AG09309 (cell line): ENCODE results near the gene PBX2.

Experiments
- DNase-seq: peaks from one replicate; pipeline ENCODE4 v3.0.0-alpha.2; 2010; ENCODE audit warnings: low read depth
- H3K4me3 ChIP-seq: 2 replicates; pipeline ENCODE4 v1.5.1; 2011; ENCODE audit warnings: mild to moderate bottlenecking, low read depth, low read length, moderate library complexity; ENCODE audit not compliant: control insufficient read depth
- CTCF ChIP-seq: IDR thresholded peaks from 2 replicates; pipeline ENCODE4 v1.5.1; 2011; ENCODE audit warnings: mild to moderate bottlenecking, low read depth, low read length, inconsistent platforms; ENCODE audit not compliant: insufficient read depth, control insufficient read depth; ENCODE audit errors: missing control alignments

Gene PBX2

DNA sequence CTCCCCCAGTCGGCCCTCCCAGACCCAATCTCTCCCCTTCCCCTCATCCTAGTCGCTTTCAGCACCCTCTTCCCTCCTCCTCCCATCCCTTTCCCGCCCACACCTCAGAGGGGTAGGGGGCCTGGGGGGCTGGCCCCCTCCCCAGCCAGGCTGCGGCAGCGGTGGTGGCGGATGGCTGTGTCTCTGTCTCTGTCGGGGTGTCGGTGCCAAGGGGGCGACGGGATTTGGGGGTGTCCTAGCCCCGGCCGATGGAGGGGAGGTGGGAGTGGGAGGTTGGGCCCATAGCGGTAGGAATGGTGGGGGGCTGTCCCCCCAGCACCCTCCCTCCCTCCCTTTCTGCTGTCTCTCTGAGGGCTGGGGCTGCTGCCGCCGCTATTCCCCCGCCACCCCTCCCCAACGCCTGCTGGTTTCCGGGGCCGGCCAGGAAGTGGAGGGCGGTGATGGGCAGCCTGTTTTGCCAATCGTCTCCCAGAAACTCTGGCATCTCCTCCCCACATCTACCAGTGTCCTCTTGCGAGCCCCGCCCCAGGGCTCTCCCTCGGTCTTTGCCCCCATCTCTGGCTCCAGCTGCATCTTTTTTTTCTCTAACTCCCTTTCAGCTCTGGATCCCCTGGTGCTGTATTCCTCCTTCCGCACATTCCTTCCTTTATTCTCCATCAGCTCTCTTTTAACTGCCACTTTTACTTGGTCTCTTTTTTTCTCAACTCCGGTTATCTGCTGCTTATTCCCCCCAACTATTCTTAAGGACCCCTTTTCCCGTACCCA lies 14.1 kb downstream of the PBX2 start, which contains the start of gene AGPAT1:
Gene AGPAT1 (minus strand): TSS at position 374 of the 765 bp plus-strand sequence. CDS start 4,588 bp downstream, outside the sequence.
- peak within 1 kb of the TSS; percentile 100 for H3K4me3 ChIP-seq
- no peak for TF ChIP-seq CTCF
- peak; percentile 93 for DNase-seq

GRCh38 chr6:32175322-32175710 lies 14.7 kb downstream of the PBX2 start:
- peak overlapping the region; percentile 100 for H3K4me3 ChIP-seq
- DNase-seq = no peak
- TF ChIP-seq CTCF = no peak

GRCh38 chr6:32174416-32174815 lies 15.6 kb downstream of the PBX2 start:
- H3K4me3 ChIP-seq = no peak overlapping the region
- DNase-seq = no peak
- no peak for TF ChIP-seq CTCF

DNA sequence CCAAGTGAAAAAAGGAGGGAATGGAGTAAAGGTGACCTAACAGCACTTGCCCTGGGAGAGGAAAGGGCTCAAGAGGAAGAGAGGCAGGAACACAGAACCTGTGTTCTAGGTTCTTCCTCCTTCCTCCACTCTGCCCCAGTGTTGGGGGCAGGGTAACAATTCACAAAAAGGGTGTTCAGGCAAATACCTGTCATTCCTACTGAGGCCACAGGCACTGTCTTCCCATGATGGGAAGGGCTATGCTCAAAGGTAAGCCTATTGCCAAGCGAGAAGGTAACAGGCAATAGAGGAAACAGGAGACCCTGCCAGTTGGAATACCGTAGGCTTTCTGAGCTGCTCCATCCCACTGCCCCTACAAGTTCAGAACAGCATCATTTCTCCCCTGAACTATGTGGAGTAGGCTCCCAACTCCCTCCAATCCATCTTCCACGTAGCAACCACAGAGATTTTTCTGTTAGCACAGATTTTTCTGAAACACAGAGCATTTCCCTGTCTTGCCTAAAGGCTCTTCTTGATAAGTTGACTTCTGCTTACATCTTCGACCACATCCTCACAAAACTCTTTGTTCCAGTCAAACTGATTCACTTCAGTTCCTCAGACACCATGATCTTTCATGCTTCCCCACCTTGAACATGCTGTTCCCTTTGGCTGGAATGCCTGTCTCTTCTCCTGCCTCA lies 16.8 kb downstream of the PBX2 start:
- no peak for DNase-seq
- H3K4me3 ChIP-seq = no peak overlapping the region
- TF ChIP-seq CTCF = no peak

DNA sequence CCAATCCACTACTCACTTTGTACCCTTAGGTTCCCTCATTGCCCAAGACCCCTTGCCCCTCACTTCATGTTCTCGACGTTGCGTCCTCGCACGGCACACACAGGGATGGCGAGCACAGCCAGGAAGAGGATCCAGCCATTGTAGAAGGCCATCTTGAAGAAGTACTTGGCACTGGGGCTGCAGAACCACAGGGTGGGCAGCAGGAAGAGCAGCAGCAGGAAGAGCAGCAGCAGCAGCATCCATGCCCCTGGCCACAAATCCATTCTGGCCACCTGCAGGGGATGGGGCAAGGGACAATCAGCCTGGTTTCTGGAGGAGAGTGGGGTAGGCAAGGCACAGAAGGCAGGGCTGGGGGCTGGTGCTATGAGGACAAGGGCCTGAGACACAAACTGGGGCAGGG lies 18.8 kb downstream of the PBX2 start:
- DNase-seq = no peak
- TF ChIP-seq CTCF = no peak
- H3K4me3 ChIP-seq = no peak overlapping the region

GRCh38 chr6:32170294-32170693 lies 19.7 kb downstream of the PBX2 start:
- no peak overlapping the region for H3K4me3 ChIP-seq
- TF ChIP-seq CTCF = no peak
- DNase-seq = no peak
